ENCODE results near the gene BEX3.

DNA sequence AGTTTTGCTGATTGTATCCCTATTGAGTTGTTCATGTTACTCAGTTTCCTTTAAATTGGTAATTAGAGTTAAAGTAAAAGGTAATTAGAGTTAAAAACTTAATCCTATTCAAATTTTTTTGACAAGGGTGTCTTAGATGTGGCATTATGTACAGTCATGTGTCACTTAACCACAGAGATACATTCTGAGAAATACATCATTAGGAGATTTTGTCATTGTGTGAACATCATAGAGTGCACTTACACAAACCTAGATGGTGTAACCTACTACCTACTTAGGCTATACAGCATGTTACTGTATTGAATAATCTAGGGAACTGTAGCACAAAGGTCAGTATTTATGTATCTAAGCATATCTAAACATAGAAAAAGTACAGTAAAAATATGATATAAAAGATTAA lies 39.2 kb downstream of the BEX3 start:
- TF ChIP-seq, protein P1, sequence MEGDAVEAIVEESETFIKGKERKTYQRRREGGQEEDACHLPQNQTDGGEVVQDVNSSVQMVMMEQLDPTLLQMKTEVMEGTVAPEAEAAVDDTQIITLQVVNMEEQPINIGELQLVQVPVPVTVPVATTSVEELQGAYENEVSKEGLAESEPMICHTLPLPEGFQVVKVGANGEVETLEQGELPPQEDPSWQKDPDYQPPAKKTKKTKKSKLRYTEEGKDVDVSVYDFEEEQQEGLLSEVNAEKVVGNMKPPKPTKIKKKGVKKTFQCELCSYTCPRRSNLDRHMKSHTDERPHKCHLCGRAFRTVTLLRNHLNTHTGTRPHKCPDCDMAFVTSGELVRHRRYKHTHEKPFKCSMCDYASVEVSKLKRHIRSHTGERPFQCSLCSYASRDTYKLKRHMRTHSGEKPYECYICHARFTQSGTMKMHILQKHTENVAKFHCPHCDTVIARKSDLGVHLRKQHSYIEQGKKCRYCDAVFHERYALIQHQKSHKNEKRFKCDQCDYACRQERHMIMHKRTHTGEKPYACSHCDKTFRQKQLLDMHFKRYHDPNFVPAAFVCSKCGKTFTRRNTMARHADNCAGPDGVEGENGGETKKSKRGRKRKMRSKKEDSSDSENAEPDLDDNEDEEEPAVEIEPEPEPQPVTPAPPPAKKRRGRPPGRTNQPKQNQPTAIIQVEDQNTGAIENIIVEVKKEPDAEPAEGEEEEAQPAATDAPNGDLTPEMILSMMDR (tag by site-specific recombination; IDR thresholded peaks at IDR 0.05) = no peak
- no peak for TF ChIP-seq ZNF571 (tag by site-specific recombination; IDR thresholded peaks at IDR 0.05)
- TF ChIP-seq TRIM28 (IDR thresholded peaks at IDR 0.05; ENCODE audit: borderline replicate concordance, low read length) = no peak
- no peak for TF ChIP-seq ZNF335 (tag by site-specific recombination; conservative IDR thresholded peaks at IDR 0.05)
- TF ChIP-seq ZNF184 (tag by site-specific recombination; IDR thresholded peaks at IDR 0.05) = no peak
- no peak for TF ChIP-seq ZNF792 (tag by site-specific recombination; IDR thresholded peaks at IDR 0.05)
- TF ChIP-seq HOXA7 (CRISPR knock-in tag; IDR thresholded peaks at IDR 0.05; ENCODE audit: borderline replicate concordance) = no peak
- TF ChIP-seq KLF1 (tag by site-specific recombination; IDR thresholded peaks at IDR 0.05) = no peak
- no peak for TF ChIP-seq ZNF830 (tag by site-specific recombination; IDR thresholded peaks at IDR 0.05; ENCODE audit: low read depth)
- TF ChIP-seq, protein P2, sequence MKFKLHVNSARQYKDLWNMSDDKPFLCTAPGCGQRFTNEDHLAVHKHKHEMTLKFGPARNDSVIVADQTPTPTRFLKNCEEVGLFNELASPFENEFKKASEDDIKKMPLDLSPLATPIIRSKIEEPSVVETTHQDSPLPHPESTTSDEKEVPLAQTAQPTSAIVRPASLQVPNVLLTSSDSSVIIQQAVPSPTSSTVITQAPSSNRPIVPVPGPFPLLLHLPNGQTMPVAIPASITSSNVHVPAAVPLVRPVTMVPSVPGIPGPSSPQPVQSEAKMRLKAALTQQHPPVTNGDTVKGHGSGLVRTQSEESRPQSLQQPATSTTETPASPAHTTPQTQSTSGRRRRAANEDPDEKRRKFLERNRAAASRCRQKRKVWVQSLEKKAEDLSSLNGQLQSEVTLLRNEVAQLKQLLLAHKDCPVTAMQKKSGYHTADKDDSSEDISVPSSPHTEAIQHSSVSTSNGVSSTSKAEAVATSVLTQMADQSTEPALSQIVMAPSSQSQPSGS (tag by site-specific recombination; IDR thresholded peaks at IDR 0.05; ENCODE audit: low read depth) = no peak

Measured in HEK293 (cell line).